NCI-H1436 (cell line): ENCODE data around the gene OBSCN.
"Not testable (repeated sequence)": the region's sequence is repeated elsewhere in the genome, so short reads cannot be mapped to it uniquely, and the experiment has no call there.

Experiments used
- DNase-seq: peaks from one replicate; lab custom pipeline; 2025; lab: John Stamatoyannopoulos, UW

OBSCN gene

GRCh38 chr1:228226956-228227791, 19.3 kb downstream of the OBSCN start:
- no peak for DNase-seq

GRCh38 chr1:228228147-228228546, 20.3 kb downstream of the OBSCN start:
- DNase-seq, result not testable (repeated sequence)

- no peak for DNase-seq
Observed at GRCh38 chr1:228228601-228229074, 20.8 kb downstream of the OBSCN start.

GRCh38 chr1:228231189-228231588, 23.3 kb downstream of the OBSCN start:
- no peak for DNase-seq

GRCh38 chr1:228233136-228233535, 25.3 kb downstream of the OBSCN start:
- DNase-seq, result no peak

- no peak for DNase-seq
Observed at GRCh38 chr1:228234921-228235320, 27.1 kb downstream of the OBSCN start.

GRCh38 chr1:228236744-228237143, 28.9 kb downstream of the OBSCN start:
- peak; percentile 10 for DNase-seq

- DNase-seq, result no peak
Observed at GRCh38 chr1:228238007-228238406, 30.2 kb downstream of the OBSCN start.

- DNase-seq, result no peak
Observed at GRCh38 chr1:228238461-228238860, 30.6 kb downstream of the OBSCN start.

- no peak for DNase-seq
Observed at GRCh38 chr1:228240411-228241240, 32.8 kb downstream of the OBSCN start.

- no peak for DNase-seq
Observed at GRCh38 chr1:228241259-228241658, 33.4 kb downstream of the OBSCN start.

- no peak for DNase-seq
Observed at GRCh38 chr1:228242409-228242808, 34.6 kb downstream of the OBSCN start.

GRCh38 chr1:228243093-228243492, 35.2 kb downstream of the OBSCN start:
- DNase-seq, result no peak

GRCh38 chr1:228243989-228244388, 36.1 kb downstream of the OBSCN start:
- not testable (repeated sequence) for DNase-seq

GRCh38 chr1:228245111-228245510, 37.3 kb downstream of the OBSCN start:
- no peak for DNase-seq

GRCh38 chr1:228246216-228246900, 38.5 kb downstream of the OBSCN start:
- DNase-seq, result no peak

GRCh38 chr1:228249513-228250305, 41.9 kb downstream of the OBSCN start:
- no peak for DNase-seq

- DNase-seq, result not testable (repeated sequence)
Observed at GRCh38 chr1:228252476-228252875, 44.6 kb downstream of the OBSCN start.

GRCh38 chr1:228256626-228257375, 49.0 kb downstream of the OBSCN start:
- DNase-seq, result no peak

- DNase-seq, result no peak
Observed at GRCh38 chr1:228258486-228258885, 50.6 kb downstream of the OBSCN start.
